Measurements from ENCODE around the gene IFRD2.
"Not testable (repeated sequence)": the region's sequence is repeated elsewhere in the genome, so short reads cannot be mapped to it uniquely, and the experiment has no call there.

The IFRD2 gene

GRCh38 chr3:50323614-50324199 lies 31.5 kb upstream of the IFRD2 start:
- no peak for DNase-seq

- DNase-seq: no peak
Measured at GRCh38 chr3:50323092-50323600, 30.9 kb upstream of the IFRD2 start.

GRCh38 chr3:50322386-50323091 lies 30.3 kb upstream of the IFRD2 start, which contains the start of gene HYAL2:
HYAL2 (minus strand) TSS chr3:50322745; CDS start chr3:50320489, 2,256 bp downstream.
- no peak for DNase-seq

- DNase-seq: no peak
Measured at GRCh38 chr3:50322115-50322385, 29.8 kb upstream of the IFRD2 start.

GRCh38 chr3:50321336-50322114 lies 29.3 kb upstream of the IFRD2 start:
- peak; percentile 85 to 87 for DNase-seq

- peak; percentile 73 to 75 for DNase-seq
Measured at GRCh38 chr3:50320853-50321335, 28.7 kb upstream of the IFRD2 start.

GRCh38 chr3:50319894-50320625 lies 27.8 kb upstream of the IFRD2 start:
- no peak for DNase-seq

- no peak for DNase-seq
Measured at GRCh38 chr3:50319181-50319893, 27.1 kb upstream of the IFRD2 start.

GRCh38 chr3:50318615-50319014 lies 26.4 kb upstream of the IFRD2 start:
- DNase-seq: no peak

- DNase-seq: no peak
Measured at GRCh38 chr3:50318163-50318562, 25.9 kb upstream of the IFRD2 start.

GRCh38 chr3:50317300-50317699 lies 25.1 kb upstream of the IFRD2 start:
- DNase-seq: no peak

- DNase-seq: peak; percentile 52 to 63
Measured at GRCh38 chr3:50316657-50317242, 24.5 kb upstream of the IFRD2 start.

- DNase-seq: no peak
Measured at GRCh38 chr3:50314816-50315215, 22.6 kb upstream of the IFRD2 start.

- no peak for DNase-seq
Measured at GRCh38 chr3:50314342-50314741, 22.1 kb upstream of the IFRD2 start.

- not testable (repeated sequence) for DNase-seq
Measured at GRCh38 chr3:50312041-50312440, 19.8 kb upstream of the IFRD2 start.

GRCh38 chr3:50304601-50305000 lies 12.4 kb upstream of the IFRD2 start:
- DNase-seq: no peak

- DNase-seq: no peak
Measured at GRCh38 chr3:50303013-50303815, 11.0 kb upstream of the IFRD2 start, which contains the start of gene HYAL1. HYAL1 (minus strand) TSS chr3:50303574; CDS start chr3:50302956, 618 bp downstream.

- no peak for DNase-seq
Measured at GRCh38 chr3:50302095-50303012, 10.1 kb upstream of the IFRD2 start.

- no peak for DNase-seq
Measured at GRCh38 chr3:50300681-50301254, 8.5 kb upstream of the IFRD2 start.

Measured in stimulated activated CD4-positive, alpha-beta T cell treated with anti-CD3 and anti-CD28 coated beads, Interleukin-2, amount 100 ng/mL, for 24 hours (primary cell).